Measurements from ENCODE around the gene CPEB4. TPM values are rescaled to one million over a fixed set of nuclear protein-coding genes. Genes with fewer than 3 reads are reported as not detected.

Gene CPEB4
- total RNA-seq, 2 donors from 2014 or later, result 13.3 to 15.6 TPM

DNA sequence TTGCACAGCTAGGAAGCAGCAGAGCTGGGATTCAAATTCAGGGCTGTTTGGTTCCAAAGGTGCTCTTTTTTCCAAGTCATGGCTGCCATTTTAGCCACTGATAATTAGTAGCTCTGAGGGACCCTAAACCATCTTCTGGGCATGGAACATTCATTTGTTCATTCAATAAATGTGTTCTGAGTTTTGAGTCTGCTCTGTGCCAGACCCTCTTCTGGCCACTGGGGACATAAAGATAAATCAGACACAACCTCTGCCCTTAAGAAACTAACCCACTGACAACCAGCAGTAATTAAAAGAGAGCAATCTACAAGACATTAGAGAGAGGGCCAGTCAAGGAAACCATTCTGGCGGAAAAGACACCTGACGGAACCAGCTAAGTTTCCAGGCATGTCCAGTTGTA, 2.0 kb upstream of the CPEB4 start:
- H3K4me3 Mint-ChIP-seq, result peak overlapping the region; percentile 77
- ATAC-seq (replicated peaks), result no peak
- peaks cover 9% of the 10 kb centered on the region for H3K36me3 Mint-ChIP-seq (ENCODE audit: low read depth)
- H3K4me1 Mint-ChIP-seq, result peaks cover 50% of the 10 kb centered on the region
- H3K27me3 Mint-ChIP-seq, result no peaks in the 10 kb centered on the region
- peak overlapping the region; percentile 94 for H3K27ac Mint-ChIP-seq
- peaks cover 12% of the 10 kb centered on the region for H3K9me3 Mint-ChIP-seq

- H3K4me3 Mint-ChIP-seq, result peak overlapping the region; percentile 77
- peaks cover 1% of the 10 kb centered on the region for H3K9me3 Mint-ChIP-seq
- H3K27me3 Mint-ChIP-seq, result no peaks in the 10 kb centered on the region
- peak overlapping the region; percentile 94 for H3K27ac Mint-ChIP-seq
- ATAC-seq (replicated peaks), result no peak
- peaks cover 51% of the 10 kb centered on the region for H3K4me1 Mint-ChIP-seq
- H3K36me3 Mint-ChIP-seq (ENCODE audit: low read depth), result peaks cover 14% of the 10 kb centered on the region
Observed at GRCh38 chr5:173888473-173889131, 453 bp downstream of the CPEB4 start.

- no peak for ATAC-seq (replicated peaks)
- H3K27me3 Mint-ChIP-seq, result no peaks in the 10 kb centered on the region
- peaks cover 14% of the 10 kb centered on the region for H3K36me3 Mint-ChIP-seq (ENCODE audit: low read depth)
- H3K9me3 Mint-ChIP-seq, result no peaks in the 10 kb centered on the region
- H3K4me1 Mint-ChIP-seq, result peaks cover 45% of the 10 kb centered on the region
- H3K4me3 Mint-ChIP-seq, result peak overlapping the region; percentile 77
- H3K27ac Mint-ChIP-seq, result peak overlapping the region; percentile 62
Observed at GRCh38 chr5:173890195-173890991, 2.2 kb downstream of the CPEB4 start.

DNA sequence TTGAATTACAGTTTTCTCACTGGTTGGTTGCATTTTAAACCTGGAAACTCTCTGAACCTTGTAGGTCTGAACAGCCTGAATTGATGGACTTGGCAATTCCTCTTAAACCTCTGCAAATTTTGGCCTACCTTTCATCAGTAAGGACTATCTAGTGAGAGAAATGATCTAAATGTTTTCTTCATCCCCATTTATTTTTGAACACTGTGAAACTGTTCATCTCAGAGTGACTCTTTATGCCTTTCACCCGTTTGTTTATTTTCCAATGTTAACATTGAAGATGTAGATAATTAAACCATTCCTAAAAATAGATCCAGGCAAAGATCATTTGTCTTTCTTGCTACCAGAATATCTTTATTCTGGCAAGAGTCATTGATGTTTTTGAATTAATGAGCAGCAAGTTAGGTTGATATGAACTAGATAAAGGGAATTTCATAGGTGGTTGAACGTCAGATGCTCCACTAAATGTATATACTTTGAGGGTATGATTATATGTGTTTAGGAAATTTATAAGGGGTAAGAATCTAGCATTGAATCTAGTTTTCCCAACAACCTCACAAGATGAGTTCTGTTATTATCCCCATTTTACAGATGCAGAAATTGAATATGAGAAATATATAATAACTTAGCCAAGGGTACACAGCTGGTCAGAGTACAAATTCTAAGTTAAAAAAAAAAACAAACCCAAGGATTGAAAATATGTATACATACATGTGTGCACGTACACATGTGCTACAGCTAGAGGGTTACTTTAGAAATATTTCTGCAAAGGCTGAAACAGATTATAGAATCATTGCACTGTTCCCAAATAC, 3.4 kb downstream of the CPEB4 start:
- peaks cover 14% of the 10 kb centered on the region for H3K36me3 Mint-ChIP-seq (ENCODE audit: low read depth)
- no peaks in the 10 kb centered on the region for H3K9me3 Mint-ChIP-seq
- H3K4me3 Mint-ChIP-seq, result peak overlapping the region; percentile 77
- no peak overlapping the region for H3K27ac Mint-ChIP-seq
- peaks cover 35% of the 10 kb centered on the region for H3K4me1 Mint-ChIP-seq
- no peaks in the 10 kb centered on the region for H3K27me3 Mint-ChIP-seq
- no peak for ATAC-seq (replicated peaks)

DNA sequence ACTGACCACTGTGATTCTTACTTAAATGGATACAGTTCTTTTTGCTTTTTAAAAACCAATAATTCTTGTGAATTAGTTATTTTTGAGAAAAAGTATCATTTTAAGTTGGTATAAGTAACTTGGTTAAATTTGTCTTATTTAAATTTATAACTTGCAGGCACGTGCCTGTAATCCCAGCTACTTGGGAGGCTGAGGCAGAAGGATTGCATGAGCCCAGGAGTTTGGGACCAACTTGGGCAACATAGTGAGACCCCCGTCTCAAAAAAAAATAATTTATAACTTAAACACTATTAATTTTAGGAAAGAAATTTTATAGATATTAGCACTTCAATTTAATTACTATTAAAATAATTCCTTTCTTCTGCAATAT, 5.0 kb downstream of the CPEB4 start:
- peak overlapping the region; percentile 77 for H3K4me3 Mint-ChIP-seq
- no peak for ATAC-seq (replicated peaks)
- H3K9me3 Mint-ChIP-seq, result no peaks in the 10 kb centered on the region
- no peaks in the 10 kb centered on the region for H3K27me3 Mint-ChIP-seq
- H3K36me3 Mint-ChIP-seq (ENCODE audit: low read depth), result peaks cover 14% of the 10 kb centered on the region
- H3K27ac Mint-ChIP-seq, result no peak overlapping the region
- H3K4me1 Mint-ChIP-seq, result peaks cover 25% of the 10 kb centered on the region

DNA sequence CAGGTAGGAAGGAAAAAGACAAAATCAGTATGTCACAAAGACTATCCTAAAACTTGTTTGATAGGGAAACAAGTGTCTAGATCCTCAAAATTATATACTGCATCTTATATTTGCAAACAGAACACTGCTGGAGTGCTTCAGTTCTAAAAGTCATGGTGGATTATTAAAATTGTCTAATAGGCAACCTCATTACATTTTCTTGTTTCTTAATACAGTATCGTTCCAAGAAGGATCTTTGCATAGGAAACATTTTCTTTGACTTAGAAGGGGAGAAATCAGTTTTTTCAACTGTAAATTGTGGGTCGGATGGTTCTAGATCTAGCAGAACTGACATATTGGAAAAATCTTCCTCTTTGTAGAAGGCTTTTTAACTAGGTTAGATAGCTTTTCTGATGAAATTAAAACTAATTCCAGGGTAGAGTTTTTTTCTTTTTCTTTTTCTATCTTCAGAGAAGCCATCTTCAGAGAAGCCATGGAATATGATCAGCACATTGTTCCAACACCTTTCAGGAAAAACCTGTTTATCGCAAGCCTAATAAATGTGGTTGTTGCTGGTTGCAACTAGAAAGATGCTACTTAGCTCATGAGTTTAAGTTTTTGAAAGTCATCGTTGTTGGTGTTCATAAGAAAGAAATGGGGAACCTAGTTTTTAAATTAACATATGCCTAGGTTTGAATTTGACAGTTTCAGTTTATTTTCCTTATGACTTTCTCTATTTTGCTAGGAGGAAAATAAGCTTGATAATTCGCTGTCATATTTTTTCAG, 7.4 kb downstream of the CPEB4 start:
- H3K4me3 Mint-ChIP-seq, result no peak overlapping the region
- H3K9me3 Mint-ChIP-seq, result no peaks in the 10 kb centered on the region
- no peak for ATAC-seq (replicated peaks)
- H3K27me3 Mint-ChIP-seq, result no peaks in the 10 kb centered on the region
- H3K36me3 Mint-ChIP-seq (ENCODE audit: low read depth), result peaks cover 7% of the 10 kb centered on the region
- no peak overlapping the region for H3K27ac Mint-ChIP-seq
- H3K4me1 Mint-ChIP-seq, result peaks cover 18% of the 10 kb centered on the region

DNA sequence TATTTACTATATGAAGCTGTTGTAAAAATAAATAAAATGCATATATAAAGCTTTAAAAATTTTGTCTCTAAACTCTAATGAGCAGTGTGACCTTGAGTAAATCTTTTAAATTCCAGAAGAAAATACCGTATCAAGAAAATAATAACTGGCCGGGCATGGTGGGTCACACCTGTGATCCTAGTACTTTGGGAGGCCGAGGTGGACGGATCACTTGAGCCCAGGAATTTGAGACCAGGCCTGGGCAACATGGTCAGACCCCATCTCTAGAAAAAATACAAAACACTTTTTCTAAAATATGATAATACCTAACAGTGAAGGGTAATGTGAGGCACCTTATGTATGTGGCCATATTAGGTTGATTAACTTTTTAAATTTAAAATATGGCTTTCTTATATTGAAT, 8.5 kb downstream of the CPEB4 start:
- H3K27ac Mint-ChIP-seq, result no peak overlapping the region
- H3K9me3 Mint-ChIP-seq, result no peaks in the 10 kb centered on the region
- H3K4me1 Mint-ChIP-seq, result peaks cover 15% of the 10 kb centered on the region
- no peak for ATAC-seq (replicated peaks)
- H3K27me3 Mint-ChIP-seq, result no peaks in the 10 kb centered on the region
- H3K4me3 Mint-ChIP-seq, result no peak overlapping the region
- H3K36me3 Mint-ChIP-seq (ENCODE audit: low read depth), result peaks cover under 1% of the 10 kb centered on the region

GRCh38 chr5:173901705-173902104, 13.6 kb downstream of the CPEB4 start:
- Mint-ChIP-seq H3K27me3 (no peaks in the 10 kb centered on the region), H3K4me3 (no peak overlapping the region), H3K9me3 (no peaks in the 10 kb centered on the region), H3K27ac (no peak overlapping the region), H3K36me3 (ENCODE audit: low read depth) (no peaks in the 10 kb centered on the region), H3K4me1 (peaks cover 7% of the 10 kb centered on the region)
- no peak for ATAC-seq (replicated peaks)

DNA sequence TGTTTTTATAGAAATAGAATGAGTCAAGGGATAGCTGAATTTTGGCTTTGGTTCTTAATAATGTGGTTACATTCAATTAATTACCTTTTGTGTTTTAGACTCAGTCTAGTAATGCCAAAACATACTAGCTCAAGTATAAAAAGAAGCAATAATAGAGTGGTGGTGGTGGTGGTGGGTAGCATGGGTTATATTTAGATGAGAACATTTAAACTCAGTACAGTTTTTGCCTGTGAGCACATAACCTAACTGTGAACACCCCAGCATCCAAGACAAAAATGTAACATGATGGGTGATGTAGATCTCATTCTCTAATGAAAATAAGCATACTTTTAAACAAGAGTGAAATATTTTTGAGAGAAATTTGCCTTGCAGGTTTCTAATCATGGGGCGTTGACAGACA, 14.2 kb downstream of the CPEB4 start:
- Mint-ChIP-seq H3K4me3 (no peak overlapping the region), H3K4me1 (peaks cover 7% of the 10 kb centered on the region), H3K27ac (no peak overlapping the region), H3K27me3 (no peaks in the 10 kb centered on the region), H3K36me3 (ENCODE audit: low read depth) (no peaks in the 10 kb centered on the region), H3K9me3 (no peaks in the 10 kb centered on the region)
- no peak for ATAC-seq (replicated peaks)

GRCh38 chr5:173902743-173903142, 14.6 kb downstream of the CPEB4 start:
- Mint-ChIP-seq H3K27me3 (no peaks in the 10 kb centered on the region), H3K36me3 (ENCODE audit: low read depth) (no peaks in the 10 kb centered on the region), H3K4me3 (no peak overlapping the region), H3K9me3 (no peaks in the 10 kb centered on the region), H3K27ac (no peak overlapping the region), H3K4me1 (peaks cover 7% of the 10 kb centered on the region)
- no peak for ATAC-seq (replicated peaks)

DNA sequence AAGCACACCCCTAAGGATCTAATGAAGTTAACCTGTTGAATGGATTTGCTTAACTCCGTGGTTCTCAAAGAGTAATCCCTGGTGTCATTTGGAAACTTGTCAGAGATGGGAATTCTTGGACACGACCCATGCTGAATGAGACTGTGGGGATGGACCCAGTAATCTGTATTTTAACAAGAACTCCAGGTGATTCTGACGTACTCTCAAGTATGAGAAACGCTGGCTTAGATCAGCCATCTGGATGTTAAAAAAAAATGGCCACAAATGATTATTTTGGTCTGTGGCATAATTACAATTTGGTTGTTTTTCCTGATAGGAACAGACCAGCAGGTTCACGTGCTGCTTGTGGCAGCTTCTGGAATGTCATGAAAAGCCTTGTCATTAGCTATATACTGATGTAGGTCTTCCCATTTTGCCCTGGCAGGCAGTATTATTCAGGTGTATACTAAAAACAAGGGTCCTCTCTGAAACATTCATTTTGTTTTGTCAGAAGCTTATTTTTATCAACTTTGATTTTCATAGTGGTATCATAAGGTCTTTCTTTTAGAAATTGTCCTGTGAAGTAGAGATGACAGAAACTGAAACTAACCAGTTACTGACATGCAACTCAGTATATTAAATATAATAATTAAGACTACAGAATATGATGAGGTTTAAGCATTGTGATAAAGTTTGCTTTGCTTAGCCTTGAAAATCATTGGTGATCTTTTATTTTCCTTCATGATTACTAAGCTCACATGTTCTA, 15.4 kb downstream of the CPEB4 start:
- H3K36me3 Mint-ChIP-seq (ENCODE audit: low read depth), result no peaks in the 10 kb centered on the region
- peaks cover 7% of the 10 kb centered on the region for H3K4me1 Mint-ChIP-seq
- no peaks in the 10 kb centered on the region for H3K9me3 Mint-ChIP-seq
- H3K27me3 Mint-ChIP-seq, result no peaks in the 10 kb centered on the region
- no peak overlapping the region for H3K4me3 Mint-ChIP-seq
- no peak overlapping the region for H3K27ac Mint-ChIP-seq
- ATAC-seq (replicated peaks), result no peak

GRCh38 chr5:173904151-173904550, 16.0 kb downstream of the CPEB4 start:
- Mint-ChIP-seq H3K9me3 (no peaks in the 10 kb centered on the region), H3K4me1 (peaks cover 10% of the 10 kb centered on the region), H3K27me3 (no peaks in the 10 kb centered on the region), H3K4me3 (no peak overlapping the region), H3K36me3 (ENCODE audit: low read depth) (no peaks in the 10 kb centered on the region), H3K27ac (no peak overlapping the region)
- ATAC-seq (replicated peaks), result no peak

GRCh38 chr5:173907284-173907683, 19.1 kb downstream of the CPEB4 start:
- Mint-ChIP-seq H3K27ac (no peak overlapping the region), H3K27me3 (no peaks in the 10 kb centered on the region), H3K4me1 (peaks cover 6% of the 10 kb centered on the region), H3K36me3 (ENCODE audit: low read depth) (peaks cover 24% of the 10 kb centered on the region), H3K4me3 (no peak overlapping the region), H3K9me3 (no peaks in the 10 kb centered on the region)
- no peak for ATAC-seq (replicated peaks)
